GM18907 (cell line): ENCODE data around the gene KCND3.

Source experiments
- ATAC-seq: cut with Tn5 transposase; IDR thresholded peaks from one replicate; pipeline ENCODE4 v1.9.1; 2021; ENCODE audit warnings: mild to moderate bottlenecking, moderate library complexity; ENCODE audit not compliant: unreplicated experiment

Gene KCND3

DNA sequence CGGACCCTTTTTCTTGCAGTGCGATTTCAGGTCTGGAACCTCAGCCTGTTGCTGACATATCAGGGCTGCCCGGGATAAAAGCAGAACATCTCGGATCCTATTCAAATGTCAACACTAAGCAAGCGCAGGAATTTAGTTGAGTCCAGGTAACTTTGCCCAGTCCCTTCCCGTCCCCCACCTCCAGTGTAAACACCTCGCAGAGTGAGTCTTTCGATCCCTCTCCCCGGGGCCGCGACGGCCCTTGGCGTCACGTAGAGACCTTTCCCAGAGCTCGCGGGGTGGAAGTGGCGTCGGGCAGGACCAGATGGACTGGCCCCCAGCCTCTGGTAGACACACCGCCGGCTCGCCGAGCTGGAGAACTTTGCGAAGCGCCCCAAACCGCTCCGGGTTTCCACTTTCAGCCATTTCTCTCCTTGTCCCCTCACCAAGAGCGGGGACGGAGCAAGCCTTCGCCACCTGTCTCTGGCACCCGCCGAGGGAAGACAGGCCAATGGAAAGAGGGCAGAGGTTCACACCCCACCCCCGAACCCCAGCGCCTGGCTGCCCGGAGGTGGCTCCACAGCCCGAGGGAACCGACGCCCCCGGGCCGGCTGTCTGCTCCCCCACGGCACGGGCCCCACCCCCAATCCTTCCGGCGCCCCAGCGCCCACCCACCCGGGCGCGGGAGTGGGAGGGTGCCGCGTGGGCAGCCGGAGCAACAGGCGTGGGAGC lies 570 bp downstream of the KCND3 start:
- no peak for ATAC-seq

- no peak for ATAC-seq
Observed at GRCh38 chr1:111988377-111988742, 1.1 kb downstream of the KCND3 start.

- ATAC-seq = no peak
Observed at GRCh38 chr1:111987502-111987901, 2.0 kb downstream of the KCND3 start.

DNA sequence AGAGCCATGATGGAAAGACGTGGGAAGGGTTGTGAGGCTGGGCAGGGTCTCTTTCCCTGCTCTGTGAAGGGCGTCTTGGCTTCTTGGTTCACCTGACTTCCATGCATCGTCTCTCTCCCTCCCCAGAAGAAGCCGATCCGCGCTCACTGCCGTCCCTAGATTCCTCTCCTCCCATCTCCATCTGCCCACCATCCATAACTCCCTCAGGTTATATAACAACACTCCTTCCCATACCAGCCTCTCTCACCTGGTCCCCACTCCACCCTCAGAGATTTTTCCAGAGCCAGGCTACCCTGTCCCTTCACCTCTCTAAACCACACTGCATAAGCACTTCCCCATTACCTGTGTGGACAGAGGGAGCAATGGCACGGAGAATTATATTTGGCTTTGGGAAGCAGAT lies 6.0 kb downstream of the KCND3 start:
- no peak for ATAC-seq

DNA sequence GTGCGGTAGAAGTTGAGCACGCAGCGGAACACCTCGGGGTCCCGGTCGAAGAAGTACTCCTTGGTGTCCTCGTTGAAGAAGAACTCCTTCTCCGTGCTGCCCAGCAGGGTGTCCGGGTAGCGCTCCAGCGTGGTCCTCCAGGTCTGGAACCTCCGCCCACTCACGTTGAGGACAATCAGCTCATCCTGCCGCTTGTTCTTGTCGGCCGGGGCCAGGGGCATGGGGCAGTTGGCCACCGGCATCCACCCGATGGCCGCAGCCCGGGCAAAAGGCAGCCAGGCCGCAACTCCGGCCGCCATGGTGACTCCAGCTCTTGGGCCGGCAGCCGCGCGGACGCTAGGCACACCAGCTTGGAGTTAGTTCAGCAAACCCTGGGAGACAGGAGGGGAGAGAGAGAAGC lies 7.0 kb downstream of the KCND3 start:
- ATAC-seq = no peak

- no peak for ATAC-seq
Observed at GRCh38 chr1:111981871-111982270, 7.6 kb downstream of the KCND3 start.

DNA sequence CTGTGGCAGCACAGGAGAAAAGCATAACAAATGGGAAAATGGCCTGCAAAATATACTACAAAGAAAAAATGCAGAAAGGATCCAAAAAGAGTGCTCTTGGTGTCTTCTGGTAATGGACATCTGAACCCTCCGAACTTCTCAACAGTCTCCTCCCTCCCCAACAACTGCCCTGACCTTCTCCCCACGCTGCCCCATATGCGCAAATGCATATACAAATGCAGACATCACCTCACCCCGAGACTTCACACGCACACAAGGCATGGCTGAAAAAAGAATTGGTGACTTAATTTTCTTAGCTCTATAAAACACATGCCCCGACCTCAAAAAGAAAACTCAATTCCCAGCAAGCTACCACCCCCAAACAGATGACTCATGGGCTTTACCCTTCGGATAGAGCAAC lies 8.4 kb downstream of the KCND3 start:
- ATAC-seq = no peak

DNA sequence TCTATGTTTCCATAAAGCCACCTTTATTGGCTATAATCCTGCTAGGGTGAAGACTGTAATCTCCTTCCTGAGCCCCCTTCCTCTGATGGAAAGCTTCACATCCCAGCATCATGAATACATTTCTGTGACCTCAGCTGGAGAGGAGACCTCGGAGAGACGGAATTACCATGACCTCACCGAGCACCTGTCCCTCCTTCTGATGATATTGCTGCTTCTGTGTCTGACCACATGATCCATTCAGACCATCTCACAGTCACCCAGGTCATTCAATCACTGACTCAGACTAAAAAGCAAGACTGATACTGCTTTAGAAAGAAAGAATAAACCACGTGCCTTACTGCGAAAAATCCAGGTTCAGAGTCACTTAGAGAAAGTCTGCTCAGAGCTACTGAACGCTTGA lies 8.8 kb downstream of the KCND3 start:
- ATAC-seq = no peak

DNA sequence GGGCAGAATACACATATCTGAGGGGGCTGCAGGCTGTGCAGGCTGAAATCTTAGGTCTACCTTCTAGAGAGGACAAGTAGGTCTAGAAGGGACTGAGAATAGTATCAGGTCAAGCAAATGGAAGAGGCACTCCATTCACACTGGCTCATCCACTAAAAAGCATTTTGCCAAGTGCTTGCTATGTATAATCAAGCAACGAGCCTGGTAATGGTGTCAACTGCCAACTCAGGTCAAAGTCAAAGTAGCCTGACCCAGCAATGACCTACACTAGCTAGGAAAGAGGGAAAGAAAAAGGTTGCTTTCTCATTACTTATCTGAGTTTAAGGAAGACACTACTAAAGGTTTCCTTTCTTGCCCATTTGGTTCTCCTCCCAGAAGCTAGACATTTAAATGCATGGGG lies 10.8 kb downstream of the KCND3 start:
- ATAC-seq = no peak

- no peak for ATAC-seq
Observed at GRCh38 chr1:111977378-111977777, 12.1 kb downstream of the KCND3 start.

- no peak for ATAC-seq
Observed at GRCh38 chr1:111976842-111977241, 12.6 kb downstream of the KCND3 start.

GRCh38 chr1:111976332-111976731 lies 13.1 kb downstream of the KCND3 start:
- no peak for ATAC-seq

- no peak for ATAC-seq
Observed at GRCh38 chr1:111973150-111973790, 16.2 kb downstream of the KCND3 start.

DNA sequence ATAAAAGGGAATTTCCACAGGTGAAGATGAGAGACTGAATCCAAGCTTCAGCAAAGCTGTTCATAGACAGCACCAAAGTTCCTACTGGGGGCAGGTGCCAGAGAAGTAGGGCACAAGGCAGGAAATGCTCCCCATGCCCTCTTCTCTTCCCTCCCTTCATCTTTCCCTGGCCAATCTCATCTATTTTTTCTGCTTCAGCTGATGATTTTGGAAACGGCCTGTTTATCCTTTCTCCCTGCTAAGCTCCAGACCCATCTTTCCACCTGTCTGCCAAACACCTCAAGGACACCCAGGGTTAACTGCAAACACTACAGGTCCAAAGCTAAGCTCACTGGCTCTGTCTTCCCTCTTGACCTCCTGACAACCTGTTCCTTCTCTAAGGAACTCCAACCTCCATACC lies 18.1 kb downstream of the KCND3 start:
- ATAC-seq = no peak

- ATAC-seq = no peak
Observed at GRCh38 chr1:111968511-111968910, 21.0 kb downstream of the KCND3 start.

GRCh38 chr1:111967886-111968285 lies 21.6 kb downstream of the KCND3 start:
- no peak for ATAC-seq

- no peak for ATAC-seq
Observed at GRCh38 chr1:111967067-111967690, 22.3 kb downstream of the KCND3 start.

DNA sequence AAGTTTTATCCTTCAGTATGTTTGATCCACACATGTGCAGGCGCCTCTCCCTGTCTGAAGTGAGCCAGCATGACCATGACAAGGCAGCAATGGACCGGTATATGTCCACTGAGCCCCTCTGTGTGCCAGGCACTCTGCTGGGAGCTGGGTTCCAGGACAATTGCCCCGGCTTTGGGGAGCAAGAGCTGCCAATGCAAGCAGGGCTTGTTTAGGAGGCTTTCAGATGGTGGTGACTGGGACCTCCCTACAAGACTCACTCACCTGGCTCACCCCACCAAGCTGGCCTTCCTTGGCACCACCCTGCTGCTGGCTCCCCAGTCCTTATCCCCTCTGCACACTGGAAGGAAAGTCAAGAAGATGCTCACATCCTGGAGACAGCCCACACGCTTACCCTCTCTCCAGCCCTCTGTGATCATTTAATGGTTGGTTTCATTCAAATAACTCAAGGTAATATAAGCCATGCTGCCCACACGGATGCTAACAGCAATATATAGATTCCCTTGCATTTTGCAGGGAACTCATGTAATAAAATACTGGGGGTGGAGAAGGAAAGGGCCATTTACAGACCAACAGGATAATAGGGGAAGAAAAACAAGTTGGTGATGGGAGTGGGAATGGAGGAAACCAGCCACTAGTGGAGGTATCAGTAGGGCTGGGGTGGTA lies 23.6 kb downstream of the KCND3 start:
- ATAC-seq = no peak

DNA sequence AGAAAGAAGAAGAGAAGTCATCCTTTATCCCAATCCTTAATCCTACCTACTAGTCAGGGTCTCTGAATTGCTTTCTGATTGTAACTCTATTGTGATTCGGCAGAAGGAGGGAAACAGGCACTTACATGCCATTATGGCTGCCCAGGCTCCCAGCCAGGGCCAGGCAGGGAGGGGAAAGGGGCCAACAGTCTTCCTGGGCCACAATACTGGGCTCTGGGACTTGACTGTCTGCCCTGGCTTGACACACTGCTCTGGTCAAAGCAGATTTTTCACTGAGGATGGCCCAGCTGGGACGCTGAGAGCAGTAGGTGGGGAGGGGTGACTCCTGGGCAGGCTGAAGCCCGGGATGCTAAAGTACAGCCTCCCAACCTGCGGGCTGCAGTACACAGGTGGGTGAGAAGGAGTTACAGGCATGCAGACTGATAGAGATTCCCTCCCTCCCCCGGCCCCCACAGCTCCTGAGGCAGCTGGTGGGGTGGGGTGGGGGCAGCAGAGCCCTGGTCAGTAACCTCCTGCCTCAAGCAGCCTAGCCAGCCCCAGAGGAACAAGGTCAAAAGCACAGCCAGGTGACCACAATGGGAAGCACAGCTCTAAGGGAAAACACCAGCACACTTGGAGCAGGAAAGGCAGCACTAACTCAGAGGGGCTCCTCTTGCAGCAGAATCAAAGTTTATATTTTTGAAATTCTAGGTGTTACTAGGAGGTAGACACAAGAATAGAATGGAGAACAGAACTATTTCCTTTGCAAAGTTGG lies 25.3 kb downstream of the KCND3 start:
- ATAC-seq = no peak

DNA sequence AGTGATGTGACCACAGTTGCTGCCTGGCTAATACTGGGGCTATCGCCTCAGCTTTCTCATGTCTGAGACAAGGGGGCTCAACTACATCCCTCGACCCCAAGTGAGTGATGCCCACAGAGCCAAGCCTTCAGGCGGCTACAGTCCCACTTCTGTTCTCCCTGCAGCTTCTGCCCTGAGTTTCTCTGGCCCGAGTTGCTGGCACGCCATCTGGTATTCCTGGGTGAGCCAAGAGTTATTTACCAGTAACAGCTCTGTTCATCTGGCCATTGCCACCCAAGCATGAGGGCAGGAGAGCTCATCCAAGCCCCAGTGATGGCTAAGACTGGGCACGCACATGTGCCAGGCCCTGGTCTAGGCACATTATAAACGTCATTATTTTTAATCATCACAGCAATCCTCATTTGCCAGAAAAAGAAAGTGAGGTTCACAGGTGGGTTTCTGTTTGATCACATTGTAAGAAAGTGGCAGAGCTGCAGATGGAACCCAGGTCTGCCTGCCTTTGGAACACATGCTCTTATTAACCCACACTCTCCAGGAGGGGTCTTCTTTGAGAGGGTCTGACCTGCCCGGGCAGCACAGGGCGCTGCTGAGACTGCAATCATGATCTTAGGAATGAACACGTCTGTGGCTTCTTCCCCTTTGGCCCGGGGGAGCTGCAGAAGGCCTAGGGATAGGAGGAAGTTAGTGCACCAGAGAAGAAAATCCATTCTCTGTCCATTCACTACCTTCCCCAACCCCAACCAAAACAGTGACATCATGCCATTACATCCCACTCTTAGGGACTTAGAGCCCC lies 27.5 kb downstream of the KCND3 start:
- ATAC-seq = no peak
